GM19397 (cell line): ENCODE measurements around the gene PRMT9.

Experiments used
- ATAC-seq: cut with Tn5 transposase; IDR thresholded peaks from one replicate; pipeline ENCODE4 v1.9.1; 2021; ENCODE audit warnings: mild to moderate bottlenecking, moderate library complexity; ENCODE audit not compliant: unreplicated experiment

Gene PRMT9

DNA sequence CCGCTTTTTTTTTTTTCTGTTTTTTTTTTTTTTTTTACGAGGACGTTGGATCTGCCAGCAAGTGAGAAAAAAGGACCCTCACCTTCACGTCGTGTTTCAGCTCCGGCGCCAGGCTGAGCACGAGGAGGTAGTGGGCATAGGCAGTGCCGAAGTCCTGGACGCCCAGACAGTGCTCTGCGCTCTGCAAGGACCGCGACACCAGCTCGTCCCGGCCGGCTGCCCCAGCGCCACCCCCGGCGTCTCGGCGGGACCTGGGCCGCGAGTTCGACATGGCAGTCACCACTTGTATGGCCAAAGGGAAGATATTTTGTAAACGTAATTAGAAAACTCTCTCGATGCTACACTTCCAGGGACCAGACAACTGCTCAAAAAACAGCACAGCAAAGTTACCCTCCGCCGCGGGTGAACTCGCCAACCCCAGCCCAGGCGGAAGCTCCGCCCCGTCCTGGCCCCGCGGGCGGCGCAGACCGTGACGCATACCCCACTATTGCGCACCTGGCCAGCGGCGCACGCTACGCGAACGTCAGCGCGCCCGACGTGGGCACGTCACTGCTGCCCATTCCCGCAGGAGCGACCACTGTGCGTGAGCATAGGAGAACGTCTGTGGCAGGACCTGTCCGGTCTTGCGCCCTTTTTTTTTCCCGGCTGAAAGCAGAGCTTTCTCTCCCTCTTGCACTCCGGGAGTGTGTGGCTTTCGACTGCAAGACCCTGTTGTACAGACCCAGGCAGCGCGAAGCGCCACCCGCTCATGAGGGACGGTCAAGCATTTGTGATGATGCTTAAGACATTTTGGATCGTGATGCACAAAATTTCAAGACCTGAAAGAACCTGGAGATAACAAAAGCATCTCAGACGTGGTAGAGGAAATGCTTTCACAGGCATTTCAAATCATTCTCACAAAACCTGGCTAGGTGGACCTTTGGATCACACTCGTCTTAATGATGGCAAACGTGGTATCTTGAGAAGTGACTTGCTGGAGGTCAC lies at the start of gene PRMT9:
Gene PRMT9 (minus strand): TSS at position 447 of the 984 bp plus-strand sequence. CDS start 176 bp downstream, at position 271.
- peak; percentile 100 for ATAC-seq

DNA sequence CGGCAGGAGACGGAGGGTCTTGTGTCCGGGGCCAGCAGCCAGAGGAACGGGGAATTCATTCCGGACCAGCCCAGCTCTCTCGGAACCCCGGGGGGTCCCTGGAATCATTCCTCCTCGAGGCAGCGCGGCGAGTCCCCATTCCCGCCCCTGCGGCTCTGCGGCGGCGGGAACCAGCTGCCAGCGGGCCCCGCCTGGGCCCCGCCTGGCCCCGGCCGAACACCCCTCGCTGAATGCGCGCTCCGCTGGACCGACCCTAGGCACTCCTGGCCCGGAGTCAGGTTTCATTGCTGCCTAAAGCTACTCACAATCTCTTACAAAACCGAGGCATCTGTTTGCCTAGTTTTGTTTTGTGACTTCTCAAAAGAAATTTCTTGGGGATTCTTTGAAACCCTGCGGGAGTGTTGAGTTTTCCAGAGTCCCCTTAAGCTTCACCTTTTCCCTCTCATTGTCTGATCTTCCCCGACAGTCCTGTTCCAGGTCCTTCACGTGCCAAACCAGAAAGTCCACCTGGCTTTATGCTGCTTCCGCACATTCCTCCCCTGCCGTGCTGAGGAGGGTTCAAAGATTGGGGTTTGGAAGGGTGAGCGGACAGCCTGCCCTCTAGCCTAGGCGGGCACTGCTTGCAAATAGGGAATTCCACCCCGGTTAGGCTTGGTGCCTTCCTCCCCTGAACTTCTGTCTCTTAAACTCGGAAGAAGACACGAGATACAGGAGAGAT lies 48.7 kb upstream of the PRMT9 start:
- ATAC-seq = peak; percentile 21

DNA sequence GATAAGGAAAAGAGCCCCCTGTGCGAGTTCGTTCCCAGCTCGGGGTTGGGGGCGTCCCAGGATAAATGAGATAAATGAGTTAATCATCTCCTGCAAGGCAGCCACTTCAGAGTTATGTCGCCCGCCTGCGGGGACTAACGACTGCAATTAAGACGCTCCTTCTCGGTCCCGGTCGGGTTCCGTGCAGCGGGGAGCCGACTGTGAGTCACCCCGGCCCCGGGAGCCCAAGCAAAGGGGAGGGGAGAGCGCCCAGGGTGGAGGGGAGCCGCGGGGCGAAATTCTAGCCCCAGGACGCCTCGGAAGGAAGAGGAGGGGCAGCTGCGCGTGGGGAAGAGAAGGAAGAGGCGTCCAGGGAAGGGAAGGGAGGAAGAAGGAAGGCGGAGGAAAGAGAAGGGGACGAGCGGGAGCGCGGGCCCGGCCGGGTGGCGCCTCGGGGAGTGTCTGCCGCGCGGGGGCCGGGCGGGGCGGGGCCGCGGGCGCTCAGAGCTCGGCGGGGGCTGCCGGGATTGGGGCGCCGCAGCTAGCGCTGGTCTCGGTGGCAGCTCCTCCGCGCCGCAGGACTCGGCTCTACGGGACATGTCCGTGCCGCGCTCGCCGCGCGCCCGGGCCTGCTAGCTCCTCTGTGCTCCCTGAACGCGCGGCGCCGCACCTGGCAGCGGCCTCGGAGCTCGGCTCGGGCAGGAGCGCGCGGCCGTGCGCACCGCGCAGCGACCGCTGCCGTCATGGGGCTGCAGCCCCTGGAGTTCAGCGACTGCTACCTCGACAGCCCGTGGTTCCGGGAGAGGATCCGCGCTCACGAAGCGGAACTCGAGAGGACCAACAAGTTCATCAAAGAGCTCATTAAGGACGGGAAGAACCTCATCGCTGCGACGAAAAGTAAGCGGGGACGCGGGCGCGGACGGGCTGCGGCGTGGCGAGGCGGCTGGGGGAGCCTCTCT lies 47.9 kb upstream of the PRMT9 start, which contains the start of gene ARHGAP10:
Gene ARHGAP10 (plus strand): TSS at position 509 of the 938 bp plus-strand sequence. CDS start 214 bp downstream, at position 723.
- peak; percentile 68 for ATAC-seq

DNA sequence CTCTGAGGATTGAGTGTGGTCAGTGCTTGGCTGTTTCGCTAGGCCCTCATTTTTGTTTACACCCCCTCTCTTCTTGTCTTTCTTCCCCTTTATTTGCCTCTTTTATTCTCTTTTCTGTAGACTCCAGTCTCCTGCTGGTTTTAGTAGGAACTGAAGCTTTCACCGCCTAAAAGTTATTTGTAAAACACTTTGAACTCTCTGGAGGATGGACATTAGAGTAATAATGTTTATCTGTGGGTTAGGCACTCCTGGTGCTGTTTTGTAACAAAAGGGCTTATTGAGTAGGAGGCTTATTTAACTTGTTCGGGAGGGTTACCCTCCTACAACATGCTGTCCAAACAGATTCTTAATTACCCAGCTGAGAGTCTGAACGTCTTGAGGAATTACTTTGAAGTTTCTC lies 46.4 kb upstream of the PRMT9 start:
- ATAC-seq = no peak

DNA sequence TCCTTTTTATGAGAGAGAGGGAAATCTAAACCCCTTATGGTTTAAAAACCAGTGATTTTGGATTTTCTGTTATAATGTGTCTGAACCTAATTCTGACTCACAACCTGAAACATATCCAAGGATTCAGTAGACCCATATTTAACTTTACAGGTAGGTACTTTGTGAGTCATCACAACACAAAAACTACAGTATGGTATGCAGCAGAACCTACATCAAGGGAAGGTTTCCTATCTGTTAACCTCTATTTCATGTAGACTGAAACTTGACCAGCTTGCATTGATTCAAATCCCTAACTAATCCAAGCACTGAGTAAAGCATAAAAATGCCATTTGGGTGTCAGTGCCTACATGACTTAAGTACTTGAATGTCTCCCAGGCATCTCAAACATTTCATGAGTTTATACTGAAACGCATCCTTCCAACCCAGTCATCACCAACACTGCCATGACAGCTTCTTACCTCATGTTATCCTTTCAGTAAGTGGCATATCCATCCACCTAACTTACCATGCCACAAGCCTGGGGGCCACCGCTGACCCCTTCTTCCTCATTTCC lies 43.6 kb upstream of the PRMT9 start:
- ATAC-seq = no peak

DNA sequence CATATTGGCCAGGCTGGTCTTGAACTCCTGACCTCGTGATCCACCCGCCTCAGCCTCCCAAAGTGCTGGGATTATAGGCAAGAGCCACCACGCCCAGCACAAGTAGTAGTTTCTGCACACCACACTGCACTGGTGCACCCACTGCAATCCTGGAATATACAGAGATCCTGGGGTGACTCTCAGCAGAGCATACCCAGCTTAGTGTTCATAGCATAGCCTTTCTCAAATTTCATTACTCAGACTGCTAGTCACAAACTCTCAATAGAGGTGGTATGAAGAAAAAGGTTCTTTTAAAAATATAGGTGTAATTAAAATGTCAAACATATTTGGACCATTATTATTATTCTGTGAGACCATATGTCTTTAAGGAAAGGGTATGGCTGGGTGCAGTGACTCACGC lies 41.7 kb upstream of the PRMT9 start:
- ATAC-seq = no peak

DNA sequence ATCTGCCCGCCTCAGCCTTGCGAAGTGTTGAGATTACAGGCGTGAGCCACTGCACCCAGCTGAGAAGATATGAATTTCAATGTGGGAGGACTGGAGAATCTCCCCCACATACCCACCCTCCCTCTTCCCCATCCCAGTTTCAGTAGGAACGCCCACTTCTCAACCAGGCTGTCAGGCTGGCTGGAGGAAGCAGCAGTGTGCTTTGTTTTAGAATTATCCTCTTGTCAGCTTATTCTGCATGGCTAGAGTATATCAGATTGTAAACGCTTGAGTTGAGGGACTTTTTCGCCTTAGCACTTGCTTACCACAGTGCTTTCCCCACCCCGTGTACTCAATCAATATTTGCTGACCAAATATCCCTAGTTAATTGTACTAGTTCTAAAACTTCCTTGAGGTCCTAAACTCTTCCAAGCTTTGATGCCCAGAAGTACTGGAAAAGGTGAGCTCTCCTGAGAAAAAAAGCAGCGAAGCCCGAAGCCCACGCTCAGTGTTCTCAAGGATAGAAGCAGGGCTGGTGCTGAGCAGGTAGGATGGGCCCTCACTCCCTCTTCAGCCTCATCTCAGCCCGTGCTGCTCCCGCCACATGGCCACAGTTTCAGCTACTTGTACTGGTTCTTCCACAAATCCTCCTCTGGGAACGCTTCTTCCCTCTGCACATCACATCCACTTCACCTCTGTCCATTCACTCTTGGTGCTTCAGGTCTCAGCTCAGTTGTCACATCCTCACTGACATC lies 40.7 kb upstream of the PRMT9 start:
- ATAC-seq = no peak

DNA sequence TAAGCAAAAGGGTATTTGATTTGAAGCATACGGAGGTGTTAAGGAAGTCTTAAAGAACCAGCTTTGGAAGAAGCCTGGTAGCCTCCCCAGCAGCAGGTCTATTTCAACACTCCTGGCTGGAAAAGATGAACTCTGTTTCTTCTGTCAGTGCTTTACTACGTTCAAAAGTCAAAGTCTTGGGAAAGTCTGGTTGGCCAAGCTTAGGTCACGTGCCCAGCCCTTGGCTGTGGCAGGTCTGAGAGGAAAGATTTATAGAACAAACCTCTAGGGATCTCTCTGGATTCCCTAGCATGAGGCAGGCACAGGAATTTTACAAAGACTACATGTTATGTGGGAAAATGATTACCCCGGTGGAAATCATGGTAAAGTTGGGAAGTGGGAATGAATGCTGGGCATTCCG lies 39.4 kb upstream of the PRMT9 start:
- ATAC-seq = no peak

DNA sequence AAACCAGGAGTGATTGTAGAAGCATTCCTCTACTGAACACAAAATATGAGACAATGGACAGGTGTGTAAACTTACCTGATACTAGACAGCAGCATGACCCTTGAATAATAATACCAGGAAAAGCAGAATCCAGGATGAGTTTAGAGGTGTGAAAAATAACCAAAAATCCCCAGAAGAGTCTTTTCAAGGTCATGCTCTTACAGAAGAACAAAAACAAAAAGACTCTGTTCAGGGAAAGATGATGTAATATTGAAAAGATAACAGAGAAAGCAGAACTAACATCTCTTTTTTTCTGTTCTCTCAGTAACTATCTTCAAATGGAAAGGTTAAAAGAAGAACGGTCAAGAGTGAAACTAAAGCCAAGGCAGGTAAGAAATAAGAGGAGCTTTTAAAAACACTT lies 33.9 kb upstream of the PRMT9 start:
- ATAC-seq = peak; percentile 68

DNA sequence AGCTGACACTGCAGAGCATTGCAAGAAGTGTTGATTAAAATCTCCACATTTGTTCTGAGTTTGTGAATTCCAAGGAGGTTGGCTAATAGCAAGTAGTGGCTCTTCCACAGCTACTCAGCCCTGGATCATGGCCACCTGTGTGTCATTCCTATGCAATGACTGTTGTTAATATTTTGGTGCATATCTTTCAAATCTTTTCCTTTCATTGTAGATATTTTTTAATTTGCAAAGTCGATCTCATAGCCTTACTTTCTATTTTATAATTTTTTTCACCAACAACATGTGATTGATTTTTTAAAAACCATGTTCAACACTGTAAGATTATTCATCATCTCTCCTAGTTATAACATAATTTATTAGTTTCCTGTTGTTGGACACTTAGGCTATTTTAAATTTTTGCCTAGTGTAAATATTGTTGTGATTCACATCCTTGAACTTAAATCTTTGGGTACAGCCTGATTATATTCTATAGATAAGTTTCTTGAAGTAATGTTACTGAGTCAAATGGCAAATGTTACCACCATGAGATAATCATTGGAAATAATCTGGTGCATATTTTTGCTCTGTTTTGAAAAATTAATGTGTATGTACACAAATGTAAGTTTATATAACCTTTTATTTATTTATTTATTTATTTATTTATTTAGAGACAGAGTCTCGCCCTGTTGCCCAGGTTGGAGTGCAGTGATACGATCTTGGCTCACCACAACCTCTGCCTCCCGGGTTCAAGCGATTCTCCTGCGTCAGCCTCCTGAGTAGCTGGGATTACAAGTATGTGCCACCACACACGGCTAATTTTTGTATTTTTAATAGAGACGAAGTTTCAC lies 30.8 kb upstream of the PRMT9 start:
- ATAC-seq = no peak

DNA sequence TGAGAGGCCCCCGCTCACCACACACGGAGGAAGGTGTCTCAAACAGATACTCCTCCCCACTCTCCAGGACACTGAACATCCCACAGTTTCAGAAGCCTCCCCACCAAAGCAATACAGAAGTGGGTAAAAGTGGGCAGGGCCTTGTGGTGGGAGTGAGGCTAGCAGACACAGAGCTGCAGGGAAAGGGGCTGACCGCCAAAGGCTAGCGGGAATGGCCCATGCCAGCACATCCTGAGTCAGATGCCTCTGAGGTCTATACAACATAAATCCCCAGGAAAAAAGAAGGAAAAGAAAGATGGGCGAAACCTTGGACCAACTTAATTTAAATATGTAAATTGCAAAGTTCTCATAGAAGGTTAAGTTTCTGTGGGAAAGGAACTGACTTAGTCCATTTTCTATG lies 26.0 kb upstream of the PRMT9 start:
- ATAC-seq = no peak

DNA sequence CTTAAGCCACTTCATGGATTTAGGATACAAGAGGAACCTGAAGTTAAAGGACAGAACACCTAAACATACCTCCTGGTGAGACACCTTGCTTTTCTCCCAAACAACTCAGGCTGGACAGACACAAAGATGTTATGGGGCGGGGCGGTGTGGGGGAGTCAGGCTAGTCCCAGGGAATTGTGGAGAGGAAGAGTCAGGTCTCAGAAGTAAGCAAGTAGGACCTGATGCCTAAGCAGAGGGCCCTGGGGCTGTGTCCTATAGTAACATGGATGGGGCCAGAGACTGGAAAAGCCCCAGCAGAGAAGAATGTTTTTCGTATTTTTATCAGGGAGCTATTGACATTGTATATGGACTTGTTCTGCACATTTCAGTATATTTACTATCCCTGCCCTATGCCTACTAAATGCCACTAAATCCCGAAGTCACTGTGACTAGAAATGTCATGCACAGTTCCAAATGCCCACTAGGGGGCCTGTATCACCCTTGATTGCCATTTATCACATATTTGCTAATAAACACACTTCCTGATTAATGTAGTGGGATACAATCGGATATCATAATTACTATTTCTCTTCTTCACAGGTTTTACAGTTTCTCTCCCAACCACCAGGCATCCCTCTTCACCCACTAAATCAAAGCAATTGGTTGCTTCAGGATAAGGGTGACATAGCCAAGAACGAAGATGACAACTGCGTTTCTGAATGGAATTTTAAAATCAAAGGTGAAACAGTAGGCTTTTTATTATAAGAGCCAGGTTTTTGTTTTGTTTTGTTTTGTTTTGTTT lies 24.1 kb upstream of the PRMT9 start:
- peak; percentile 59 for ATAC-seq

DNA sequence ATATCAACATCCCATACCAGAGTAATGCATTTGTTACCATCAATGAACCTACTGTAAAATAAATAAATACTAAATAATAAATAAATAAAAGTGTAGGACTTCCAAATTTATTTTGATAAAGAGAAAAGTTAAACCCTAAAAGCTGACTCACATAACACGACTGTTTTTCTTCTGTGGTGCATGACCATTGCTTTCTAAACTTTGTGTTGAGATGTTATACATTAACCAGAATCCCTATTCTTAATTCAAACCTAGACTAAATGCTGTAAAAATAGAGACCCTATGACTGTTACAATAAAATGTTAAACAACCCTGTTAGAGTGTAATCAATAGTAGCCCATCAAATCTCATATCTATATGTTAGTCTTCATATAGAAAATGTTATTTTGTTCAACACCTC lies 20.9 kb upstream of the PRMT9 start:
- ATAC-seq = no peak

DNA sequence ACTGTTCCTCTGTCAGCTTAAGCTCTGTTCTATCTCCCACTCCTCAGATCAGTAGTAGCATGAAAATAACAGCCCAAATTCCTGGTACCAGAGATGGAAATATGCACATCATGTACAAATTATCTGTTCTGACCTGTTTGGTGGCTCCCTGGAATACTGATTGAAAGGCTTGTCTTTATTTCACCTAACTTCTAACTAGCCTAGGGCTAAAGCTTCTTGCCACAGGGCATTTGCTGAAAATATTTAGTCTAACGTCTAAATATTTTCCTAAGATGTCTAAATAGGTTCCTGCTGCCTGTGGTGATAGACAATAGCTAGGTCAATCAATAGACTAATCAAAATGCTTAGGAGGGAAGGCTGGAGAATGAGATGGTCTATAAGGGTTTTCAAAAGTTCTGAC lies 12.9 kb upstream of the PRMT9 start:
- no peak for ATAC-seq

DNA sequence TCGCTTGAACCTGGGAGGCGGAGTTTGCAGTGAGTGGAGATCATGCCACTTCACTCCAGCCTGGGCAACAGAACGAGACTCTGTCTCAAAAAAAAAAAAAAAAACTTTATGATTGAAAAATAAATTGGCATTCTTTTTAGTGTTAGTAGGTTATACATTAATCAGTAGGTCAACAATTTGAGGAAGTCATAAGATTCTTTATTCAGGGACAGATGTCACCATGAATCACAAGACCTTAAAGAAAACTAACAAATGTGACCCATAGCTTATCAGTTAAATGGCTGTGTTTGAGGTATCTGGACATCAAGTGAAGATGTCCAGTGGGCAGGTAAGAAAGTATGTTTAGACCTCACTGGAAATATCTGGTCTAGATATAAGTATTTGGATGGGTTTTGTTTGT lies 9.3 kb upstream of the PRMT9 start:
- ATAC-seq = no peak

DNA sequence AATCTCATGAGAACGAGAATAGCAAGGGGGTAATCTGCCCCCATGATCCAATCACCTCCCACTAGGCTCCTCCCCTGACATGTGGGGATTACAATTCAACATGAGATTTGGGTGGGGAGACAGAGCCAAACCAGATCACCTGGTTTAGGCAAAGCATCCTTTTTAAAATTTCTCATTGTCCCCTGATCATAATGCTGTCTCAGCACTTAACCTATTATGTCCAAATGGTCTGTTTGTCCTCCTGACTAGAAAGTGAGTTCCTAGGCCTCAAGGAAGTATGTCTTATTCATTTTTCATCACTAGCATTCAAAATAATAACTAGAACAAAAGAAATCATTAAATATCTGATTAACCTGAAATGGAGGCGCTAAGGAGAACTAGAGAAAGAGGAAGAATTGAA lies 7.9 kb upstream of the PRMT9 start:
- ATAC-seq = no peak

DNA sequence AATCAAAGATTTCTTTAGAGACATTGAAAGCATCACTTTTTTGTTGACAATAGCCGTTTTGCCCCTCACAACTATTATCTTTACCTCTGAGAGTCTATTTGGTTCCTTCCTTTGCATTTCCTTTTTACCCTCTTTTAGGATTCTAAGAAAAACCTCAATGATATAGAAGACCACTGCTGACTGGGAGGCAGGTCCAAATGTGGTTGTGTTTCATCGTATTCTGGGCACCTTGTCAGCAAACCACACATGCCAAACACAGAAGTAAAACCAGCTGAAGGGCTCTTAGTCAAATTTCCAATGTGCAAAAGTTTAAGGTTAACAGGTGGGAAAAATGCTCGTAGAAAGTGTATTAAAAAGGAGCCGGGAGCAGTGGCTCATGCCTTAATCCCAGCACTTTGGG lies 5.1 kb upstream of the PRMT9 start:
- ATAC-seq = no peak

DNA sequence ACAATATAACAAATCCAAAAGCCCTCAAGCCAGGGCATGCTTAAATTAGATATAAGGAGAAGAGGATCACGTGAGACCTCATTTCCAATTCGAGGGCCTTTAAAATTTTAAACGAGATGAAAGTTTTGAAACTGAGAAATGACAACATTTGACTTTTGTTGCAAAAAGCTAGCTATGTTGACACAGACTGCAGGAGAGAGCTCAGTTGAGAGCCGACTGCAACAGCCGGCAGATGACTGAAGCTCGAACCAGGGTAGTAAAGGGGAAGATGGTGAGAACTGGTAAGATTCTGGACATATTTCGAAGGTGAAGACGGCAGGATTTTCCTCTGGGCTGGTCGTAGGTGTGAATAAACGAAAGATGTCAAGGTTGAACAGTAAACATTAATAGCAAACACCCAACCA lies 773 bp downstream of the PRMT9 start:
- ATAC-seq = no peak
